SK-N-MC (cell line): ENCODE data around the gene SLC31A1.

ENCODE experiments used
- EZH2 ChIP-seq: fragments of 200-600 bp; sonication (generic); IDR thresholded peaks from one replicate; pipeline ENCODE4 v1.6.1; 2017; ENCODE audit warnings: antibody characterized with exemption
- FOXP2 ChIP-seq: optimal IDR thresholded peaks from 2 replicates; pipeline ENCODE3; 2011; ENCODE audit warnings: mild to moderate bottlenecking, moderate library complexity; ENCODE audit not compliant: insufficient read depth; ENCODE audit errors: extremely low read length, control extremely low read depth
- POLR2AphosphoS5 ChIP-seq: IDR thresholded peaks from 2 replicates; pipeline ENCODE4 v1.6.1; 2012; ENCODE audit warnings: mild to moderate bottlenecking, low read depth, low read length, borderline replicate concordance

GRCh38 chr9:113299800-113300292 is 78.5 kb downstream of the SLC31A1 start:
- TF ChIP-seq POLR2AphosphoS5 = no peak
- TF ChIP-seq EZH2 = no peak
- TF ChIP-seq FOXP2 = no peak
